NB4 (cell line): ENCODE measurements around the gene ABI1.

ENCODE experiments used
- CTCF ChIP-seq: IDR thresholded peaks from one replicate; pipeline ENCODE4 v1.5.1; 2012; ENCODE audit warnings: low read depth, low read length
- POLR2A ChIP-seq: IDR thresholded peaks from 2 replicates; pipeline ENCODE4 v1.6.1; 2011; ENCODE audit warnings: mild to moderate bottlenecking; ENCODE audit not compliant: insufficient read length; ENCODE audit errors: extremely low read depth

DNA sequence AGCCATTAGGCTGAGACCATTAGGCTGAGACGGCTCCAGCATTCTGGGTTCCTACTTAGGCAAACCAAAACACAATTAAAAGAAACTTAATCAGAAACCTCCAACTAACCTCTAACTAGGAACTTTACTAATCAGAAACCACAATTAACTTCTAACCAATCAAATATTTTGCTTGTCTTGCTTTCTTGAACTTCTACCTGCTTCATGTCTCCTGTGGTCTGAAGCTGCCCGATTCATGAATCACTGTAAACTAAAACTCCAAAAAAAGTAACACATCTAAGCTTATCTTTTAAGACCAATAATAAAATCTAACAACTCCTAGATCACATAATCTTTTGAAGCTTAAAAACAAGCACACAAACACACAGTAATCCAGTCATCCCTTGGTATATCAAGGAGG, 87.1 kb downstream of the ABI1 start:
- TF ChIP-seq CTCF (no peak), POLR2A (no peak)
